OCI-LY3 (cell line): ENCODE results near the gene ZNF827.

ENCODE experiments used
- H2AFZ ChIP-seq: fragments of 200-600, 300-600 bp; shearing (Covaris generic); 2 replicates; pipeline ENCODE4 v1.6.0; 2014; ENCODE audit warnings: antibody characterized with exemption, low read depth, low read length
- H3K27ac ChIP-seq: fragments of 200-600, 300-600 bp; sonication (generic); 2 replicates; pipeline ENCODE4 v1.5.1; 2014; ENCODE audit warnings: mild to moderate bottlenecking, low read length, moderate library complexity, mixed read lengths
- H3K27me3 ChIP-seq: fragments of 200-600, 300-600 bp; sonication (generic); 2 replicates; pipeline ENCODE4 v1.6.1; 2014; ENCODE audit warnings: low read depth, low read length, mixed read lengths
- H3K36me3 ChIP-seq: fragments of 200-600, 300-600 bp; sonication (generic); replicated peaks from 2 replicates; pipeline ENCODE3; 2014; ENCODE audit warnings: low read depth, low read length, mixed read lengths
- H3K4me1 ChIP-seq: fragments of 300-600, 200-600 bp; sonication (generic); 2 replicates; pipeline ENCODE4 v1.6.1; 2014; ENCODE audit warnings: low read length, mixed read lengths
- H3K4me2 ChIP-seq: fragments of 200-600, 300-600 bp; sonication (generic); 2 replicates; pipeline ENCODE4 v1.6.1; 2014; ENCODE audit warnings: low read length, mixed read lengths
- H3K4me3 ChIP-seq: fragments of 300-600, 200-600 bp; sonication (generic); 2 replicates; pipeline ENCODE4 v1.5.1; 2014; ENCODE audit warnings: antibody characterized with exemption, mild to moderate bottlenecking, low read length, moderate library complexity
- H3K79me2 ChIP-seq: fragments of 300-600, 200-600 bp; shearing (Covaris generic); 2 replicates; pipeline ENCODE4 v1.6.1; 2014; ENCODE audit warnings: mild to moderate bottlenecking, low read length, mixed read lengths
- H3K9ac ChIP-seq: fragments of 300-600, 200-600 bp; shearing (Covaris generic); 2 replicates; pipeline ENCODE4 v1.6.0; 2014; ENCODE audit warnings: mild to moderate bottlenecking, low read length, moderate library complexity
- H3K9me3 ChIP-seq: fragments of 200-600, 300-600 bp; shearing (Covaris generic); 2 replicates; pipeline ENCODE4 v1.6.1; 2014; ENCODE audit warnings: low read length, mixed read lengths; ENCODE audit not compliant: insufficient read depth
- H4K20me1 ChIP-seq: fragments of 200-600, 300-600 bp; sonication (generic); 2 replicates; pipeline ENCODE4 v1.6.1; 2016; ENCODE audit warnings: low read length, mixed read lengths; ENCODE audit not compliant: insufficient read depth
- EZH2phosphoT487 ChIP-seq: fragments of 200-600 bp; shearing (Covaris generic); IDR thresholded peaks from 2 replicates; pipeline ENCODE4 v1.6.1; 2018; ENCODE audit warnings: antibody characterized with exemption, mixed run types, low read depth
- TF ChIP-seq, protein P1 (sequence below): fragments of 200-600, 300-600 bp; sonication (generic); IDR thresholded peaks from 2 replicates; pipeline ENCODE4 v1.5.1; 2014; ENCODE audit warnings: antibody characterized with exemption, low read length, low read depth

Gene ZNF827

DNA sequence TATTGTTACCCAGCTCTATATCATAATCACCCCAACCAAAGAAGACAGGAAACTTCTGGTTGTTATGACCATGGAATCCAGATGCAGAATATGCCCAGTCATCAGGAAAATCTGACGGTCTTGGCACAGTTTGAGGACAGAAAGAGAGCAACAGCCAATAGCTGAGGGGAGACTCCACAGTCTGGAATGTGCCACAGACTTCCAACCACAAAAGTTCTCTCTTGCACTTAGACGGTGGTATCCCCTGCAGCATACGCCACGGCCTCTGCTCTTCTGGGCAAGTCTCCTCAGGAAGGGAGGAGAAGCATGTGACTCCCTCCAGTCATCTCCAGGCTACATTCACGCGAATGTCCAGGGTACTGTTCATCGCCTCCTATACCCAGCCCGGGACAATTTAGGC, 18.4 kb downstream of the ZNF827 start:
- H3K36me3 ChIP-seq = peaks cover 11% of the 10 kb centered on the region
- no peak overlapping the region for H3K4me3 ChIP-seq
- TF ChIP-seq EZH2phosphoT487 = no peak
- TF ChIP-seq, protein P1, sequence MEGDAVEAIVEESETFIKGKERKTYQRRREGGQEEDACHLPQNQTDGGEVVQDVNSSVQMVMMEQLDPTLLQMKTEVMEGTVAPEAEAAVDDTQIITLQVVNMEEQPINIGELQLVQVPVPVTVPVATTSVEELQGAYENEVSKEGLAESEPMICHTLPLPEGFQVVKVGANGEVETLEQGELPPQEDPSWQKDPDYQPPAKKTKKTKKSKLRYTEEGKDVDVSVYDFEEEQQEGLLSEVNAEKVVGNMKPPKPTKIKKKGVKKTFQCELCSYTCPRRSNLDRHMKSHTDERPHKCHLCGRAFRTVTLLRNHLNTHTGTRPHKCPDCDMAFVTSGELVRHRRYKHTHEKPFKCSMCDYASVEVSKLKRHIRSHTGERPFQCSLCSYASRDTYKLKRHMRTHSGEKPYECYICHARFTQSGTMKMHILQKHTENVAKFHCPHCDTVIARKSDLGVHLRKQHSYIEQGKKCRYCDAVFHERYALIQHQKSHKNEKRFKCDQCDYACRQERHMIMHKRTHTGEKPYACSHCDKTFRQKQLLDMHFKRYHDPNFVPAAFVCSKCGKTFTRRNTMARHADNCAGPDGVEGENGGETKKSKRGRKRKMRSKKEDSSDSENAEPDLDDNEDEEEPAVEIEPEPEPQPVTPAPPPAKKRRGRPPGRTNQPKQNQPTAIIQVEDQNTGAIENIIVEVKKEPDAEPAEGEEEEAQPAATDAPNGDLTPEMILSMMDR = no peak
- peaks cover 93% of the 10 kb centered on the region for H3K79me2 ChIP-seq
- H3K9me3 ChIP-seq = peaks cover 2% of the 10 kb centered on the region; the same call in 1 of the 2 replicates
- peaks cover 66% of the 10 kb centered on the region for H4K20me1 ChIP-seq
- no peak overlapping the region for H3K27ac ChIP-seq
- H2AFZ ChIP-seq = no peak overlapping the region
- H3K4me1 ChIP-seq = no peaks in the 10 kb centered on the region
- H3K4me2 ChIP-seq = no peak overlapping the region
- H3K9ac ChIP-seq = no peak overlapping the region
- no peaks in the 10 kb centered on the region for H3K27me3 ChIP-seq

DNA sequence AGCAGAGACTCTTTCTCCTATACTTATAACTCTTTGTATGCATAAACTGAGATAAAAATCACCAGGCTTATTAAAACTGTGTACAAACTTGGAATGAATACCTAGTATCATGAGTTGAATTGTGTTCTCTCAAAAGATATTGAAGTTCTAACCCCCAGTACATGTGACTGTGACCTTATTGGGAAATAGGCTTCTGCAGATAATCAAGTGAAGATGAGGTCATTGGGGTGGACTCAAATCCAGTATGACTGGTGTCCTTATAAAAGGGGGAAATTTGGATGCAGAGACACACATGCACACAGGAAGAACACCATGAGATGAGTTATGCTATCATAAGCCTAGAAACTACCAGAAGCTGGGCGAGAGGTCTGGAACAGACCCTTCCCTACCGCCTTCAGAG, 26.2 kb downstream of the ZNF827 start:
- Histone ChIP-seq H3K36me3 (peaks cover 4% of the 10 kb centered on the region), H3K79me2 (peaks cover 96% of the 10 kb centered on the region), H3K4me1 (peaks cover 7% of the 10 kb centered on the region; the same call in 1 of the 2 replicates), H3K9me3 (no peaks in the 10 kb centered on the region), H4K20me1 (peaks cover 86% of the 10 kb centered on the region), H3K4me2 (no peak overlapping the region), H3K4me3 (no peak overlapping the region), H3K27ac (no peak overlapping the region), H2AFZ (no peak overlapping the region), H3K9ac (no peak overlapping the region), H3K27me3 (no peaks in the 10 kb centered on the region)
- TF ChIP-seq EZH2phosphoT487 = no peak
- TF ChIP-seq, protein P1 = no peak

DNA sequence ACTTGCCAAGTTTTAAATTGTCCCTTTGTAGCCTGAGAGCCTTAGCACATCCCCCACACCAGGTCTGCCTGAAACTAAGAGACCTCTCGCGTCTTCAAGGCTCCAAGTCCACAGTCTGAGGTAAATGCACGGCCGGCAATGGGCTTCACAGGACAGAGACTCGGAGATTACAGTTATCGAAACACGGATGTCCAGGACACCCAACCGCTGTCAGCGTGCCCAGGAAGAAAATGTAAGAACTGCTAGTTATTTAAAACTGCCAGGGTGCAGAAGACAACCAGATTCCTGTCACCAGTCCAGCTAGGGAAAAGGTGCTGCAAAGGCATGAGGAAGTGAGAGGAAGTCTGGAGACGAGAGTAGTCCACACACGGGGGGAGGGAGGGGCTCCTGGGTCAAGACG, 28.9 kb downstream of the ZNF827 start:
- no peak overlapping the region for H3K4me3 ChIP-seq
- no peak overlapping the region for H3K4me2 ChIP-seq

DNA sequence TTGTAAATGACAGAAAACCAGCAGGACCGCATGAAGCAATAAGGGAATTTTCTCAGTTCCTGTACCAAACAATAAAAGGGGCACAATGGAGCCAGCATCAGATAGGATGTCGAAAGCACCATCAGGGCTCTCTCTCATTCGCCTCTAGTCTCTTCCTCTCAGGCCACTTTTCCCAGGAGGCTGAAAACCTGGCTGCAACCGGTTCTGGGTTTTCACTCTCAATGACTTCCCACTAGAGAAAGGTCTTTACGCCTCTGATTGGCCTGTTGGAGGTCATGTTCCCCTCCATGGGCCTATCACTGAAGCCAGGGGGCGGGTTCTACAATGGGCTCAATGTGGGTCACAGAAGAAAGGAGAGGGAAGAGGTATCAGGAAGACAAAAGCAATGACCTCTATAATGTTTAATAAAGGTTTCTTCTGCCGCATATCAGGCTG, 29.3 kb downstream of the ZNF827 start:
- H3K36me3 ChIP-seq = peaks cover 4% of the 10 kb centered on the region
- H3K4me3 ChIP-seq = no peak overlapping the region
- no peaks in the 10 kb centered on the region for H3K9me3 ChIP-seq
- TF ChIP-seq, protein P1 = no peak
- no peak for TF ChIP-seq EZH2phosphoT487
- peaks cover 7% of the 10 kb centered on the region; the same call in 1 of the 2 replicates for H3K4me1 ChIP-seq
- H3K9ac ChIP-seq = no peak overlapping the region
- H3K79me2 ChIP-seq = peaks cover 91% of the 10 kb centered on the region
- H3K27ac ChIP-seq = no peak overlapping the region
- H4K20me1 ChIP-seq = peaks cover 86% of the 10 kb centered on the region
- H2AFZ ChIP-seq = no peak overlapping the region
- H3K4me2 ChIP-seq = no peak overlapping the region
- H3K27me3 ChIP-seq = no peaks in the 10 kb centered on the region

More for the DNA sequence above, 28.9 kb downstream of the ZNF827 start:
- no peak overlapping the region for H2AFZ ChIP-seq
- peaks cover 7% of the 10 kb centered on the region; the same call in 1 of the 2 replicates for H3K4me1 ChIP-seq
- H4K20me1 ChIP-seq = peaks cover 86% of the 10 kb centered on the region
- TF ChIP-seq EZH2phosphoT487 = no peak
- TF ChIP-seq, protein P1 = no peak
- H3K9ac ChIP-seq = no peak overlapping the region
- H3K79me2 ChIP-seq = peaks cover 91% of the 10 kb centered on the region
- no peaks in the 10 kb centered on the region for H3K9me3 ChIP-seq
- no peak overlapping the region for H3K27ac ChIP-seq
- no peaks in the 10 kb centered on the region for H3K27me3 ChIP-seq
- peaks cover 8% of the 10 kb centered on the region for H3K36me3 ChIP-seq
